Hepatocyte (in vitro differentiated cells): ENCODE data around the gene ACY1.

Experiments used
- EZH2 ChIP-seq: fragments of 200-600 bp; sonication (generic); IDR thresholded peaks from 2 replicates; pipeline ENCODE4 v1.6.1; 2016; ENCODE audit warnings: antibody characterized with exemption, mild to moderate bottlenecking, borderline replicate concordance
- EZH2phosphoT487 ChIP-seq: fragments of 200-600 bp; sonication (generic); IDR thresholded peaks from one replicate; pipeline ENCODE4 v1.6.1; 2018; ENCODE audit warnings: antibody characterized with exemption, mild to moderate bottlenecking, low read depth, moderate library complexity; ENCODE audit not compliant: unreplicated experiment, severe bottlenecking
- TF ChIP-seq, protein P1 (sequence below): fragments of 200-600 bp; sonication (generic); IDR thresholded peaks from 2 replicates; pipeline ENCODE4 v1.5.1; 2016; ENCODE audit warnings: antibody characterized with exemption, mild to moderate bottlenecking; ENCODE audit not compliant: poor library complexity

DNA sequence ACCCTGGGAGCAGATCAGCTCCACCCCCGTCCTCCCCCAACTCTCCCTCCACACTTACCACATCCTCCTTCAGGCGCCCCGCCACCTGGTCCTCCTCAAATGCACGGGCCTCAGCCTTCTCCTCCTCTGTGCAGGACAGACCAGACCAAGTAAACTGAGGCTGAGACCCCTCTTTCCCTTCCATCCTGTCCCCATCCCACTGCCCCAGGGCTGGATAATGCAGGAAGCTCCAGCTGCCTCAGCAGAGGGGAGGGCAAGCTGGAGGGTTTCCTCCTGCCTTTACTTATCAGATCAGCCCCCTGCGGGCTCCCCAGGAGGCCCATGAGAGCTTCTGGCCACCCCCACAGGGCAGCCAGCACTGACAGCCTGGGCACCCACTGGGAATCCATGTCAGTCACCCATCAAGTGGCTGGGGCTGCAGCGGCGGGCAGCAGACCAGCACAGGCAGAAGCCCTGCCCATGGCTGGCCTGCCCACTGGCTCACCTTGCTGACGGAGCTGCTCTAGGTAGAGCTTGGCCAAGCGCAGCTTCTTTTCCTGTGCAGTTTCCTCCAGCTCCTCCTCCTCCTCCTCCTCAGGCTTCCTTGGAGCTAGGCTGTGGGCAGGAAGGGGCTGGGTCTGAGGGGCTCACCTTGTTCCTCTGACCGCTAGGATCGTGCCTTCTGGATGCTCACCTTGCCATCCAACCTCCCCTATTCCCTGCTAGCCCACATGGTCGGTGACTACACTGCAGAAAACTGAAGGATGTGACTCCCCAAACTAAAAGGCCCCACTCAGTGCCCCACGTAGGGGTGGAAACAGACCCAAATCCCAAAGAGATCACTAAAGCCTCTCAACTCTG is 45.5 kb upstream of the ACY1 start:
- TF ChIP-seq, protein P1, sequence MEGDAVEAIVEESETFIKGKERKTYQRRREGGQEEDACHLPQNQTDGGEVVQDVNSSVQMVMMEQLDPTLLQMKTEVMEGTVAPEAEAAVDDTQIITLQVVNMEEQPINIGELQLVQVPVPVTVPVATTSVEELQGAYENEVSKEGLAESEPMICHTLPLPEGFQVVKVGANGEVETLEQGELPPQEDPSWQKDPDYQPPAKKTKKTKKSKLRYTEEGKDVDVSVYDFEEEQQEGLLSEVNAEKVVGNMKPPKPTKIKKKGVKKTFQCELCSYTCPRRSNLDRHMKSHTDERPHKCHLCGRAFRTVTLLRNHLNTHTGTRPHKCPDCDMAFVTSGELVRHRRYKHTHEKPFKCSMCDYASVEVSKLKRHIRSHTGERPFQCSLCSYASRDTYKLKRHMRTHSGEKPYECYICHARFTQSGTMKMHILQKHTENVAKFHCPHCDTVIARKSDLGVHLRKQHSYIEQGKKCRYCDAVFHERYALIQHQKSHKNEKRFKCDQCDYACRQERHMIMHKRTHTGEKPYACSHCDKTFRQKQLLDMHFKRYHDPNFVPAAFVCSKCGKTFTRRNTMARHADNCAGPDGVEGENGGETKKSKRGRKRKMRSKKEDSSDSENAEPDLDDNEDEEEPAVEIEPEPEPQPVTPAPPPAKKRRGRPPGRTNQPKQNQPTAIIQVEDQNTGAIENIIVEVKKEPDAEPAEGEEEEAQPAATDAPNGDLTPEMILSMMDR = no peak
- no peak for TF ChIP-seq EZH2
- TF ChIP-seq EZH2phosphoT487 = no peak
